HepG2 (cell line): ENCODE results near the gene CREG1. TPM values are rescaled to one million over a fixed set of nuclear protein-coding genes. Genes with fewer than 3 reads are reported as not detected.

ENCODE experiments used
- ATAC-seq: fragments of 200-7000 bp; cut with Tn5 transposase; 3 replicates; pipeline ENCODE4 v1.9.1; 2020; ENCODE audit warnings: mild to moderate bottlenecking, moderate library complexity
- BruUV-seq: library from RNA; stranded (reverse); fragments of 400-500 nt; replicated peaks from 2 replicates; lab custom pipeline; 2021; lab: Mats Ljungman, UMichigan
- CTCF ChIA-PET: fragments of 300-600 bp; formaldehyde crosslinking; extraction: SDS; loops from one replicate; lab custom pipeline; 2021; ENCODE audit warnings: low total read pairs, inconsistent platforms, low intra/inter-chr PET ratio; lab: Yijun Ruan, JAX
- POLR2A ChIA-PET: fragments of 350-600 bp; sonication (Branson Sonifier 250); formaldehyde crosslinking; loops from one replicate; lab custom pipeline; 2020; ENCODE audit warnings: antibody characterized with exemption, inconsistent platforms; lab: Yijun Ruan, JAX
- DNase-seq: peaks from one replicate; pipeline ENCODE4 v3.0.0-alpha.2; 2015; ENCODE audit warnings: low spot score
- FAIRE-seq: peaks from 3 replicates; lab custom pipeline; 2011; peaks lifted over from hg19 to GRCh38; lab: Jason Lieb, UNC
- H2AFZ ChIP-seq: one replicate; pipeline ENCODE4 v1.6.1; 2011; ENCODE audit warnings: low read length, inconsistent platforms
- H3K27ac ChIP-seq: fragments of 300-600 bp; 3 replicates; pipeline ENCODE4 v1.8.0; 2011; ENCODE audit warnings: mixed run types, mild to moderate bottlenecking, mixed read lengths, low read length, inconsistent platforms; ENCODE audit not compliant: insufficient read depth; ENCODE audit errors: extremely low read length
- H3K27me3 ChIP-seq, 2 experiments: fragments of 200-600 bp in 1 of 2; 2 replicates in 1 of 2; 3 replicates in 1 of 2; pipeline versions ENCODE4 v1.6.0 to v1.8.0; 2011; ENCODE audit warnings: low read length in 2 of 2, mild to moderate bottlenecking in 2 of 2, moderate library complexity in 2 of 2, inconsistent platforms in 1 of 2; ENCODE audit not compliant: insufficient read depth in 2 of 2, control insufficient read depth in 1 of 2
- H3K36me3 ChIP-seq, 2 experiments: fragments of 200-600 bp in 1 of 2; replicated peaks in 1 of 2; 2 replicates in 1 of 2; 3 replicates in 1 of 2; pipeline versions ENCODE4 v1.5.1 to v1.8.0; 2011; ENCODE audit warnings: low read length in 2 of 2, inconsistent platforms in 1 of 2; ENCODE audit not compliant: insufficient read depth in 2 of 2, control insufficient read depth in 1 of 2
- H3K4me1 ChIP-seq: 2 replicates; pipeline ENCODE4 v1.5.1; 2012; ENCODE audit warnings: low read length, inconsistent platforms; ENCODE audit not compliant: insufficient read depth
- H3K4me2 ChIP-seq: 2 replicates; pipeline ENCODE4 v1.6.0; 2011; ENCODE audit warnings: low read depth, low read length, inconsistent platforms
- H3K4me3 ChIP-seq, 3 experiments: fragments of 200-600 bp in 1 of 3; sonication (generic), shearing (Covaris generic) in 1 of 3; replicated peaks in 1 of 3; 2 replicates each; pipeline ENCODE4 v1.5.1; 2011 to 2016; ENCODE audit warnings: low read length in 3 of 3, inconsistent platforms in 2 of 3, low read depth in 2 of 3, mild to moderate bottlenecking in 2 of 3, control low read depth in 1 of 3, mixed read lengths in 1 of 3; ENCODE audit not compliant: insufficient read depth in 1 of 3
- H3K79me2 ChIP-seq: one replicate; pipeline ENCODE4 v1.6.1; 2011; ENCODE audit warnings: low read length, inconsistent platforms; ENCODE audit not compliant: insufficient read depth
- H3K9ac ChIP-seq: 2 replicates; pipeline ENCODE4 v1.6.0; 2011; ENCODE audit warnings: mild to moderate bottlenecking, low read depth, low read length, inconsistent platforms; ENCODE audit not compliant: insufficient read depth
- H3K9me3 ChIP-seq: 2 replicates; pipeline ENCODE4 v1.5.1; 2012; ENCODE audit warnings: mild to moderate bottlenecking, low read length
- H4K20me1 ChIP-seq: 2 replicates; pipeline ENCODE4 v1.6.0; 2011; ENCODE audit warnings: inconsistent platforms, mild to moderate bottlenecking, low read length, moderate library complexity; ENCODE audit not compliant: insufficient read depth
- ATM ChIP-seq: fragments of 450-650 bp; IDR thresholded peaks from 2 replicates; pipeline ENCODE4 v1.7.1; 2017; ENCODE audit warnings: mild to moderate bottlenecking, borderline replicate concordance
- KLF11 ChIP-seq: IDR thresholded peaks from 2 replicates; pipeline ENCODE4 v1.6.1; 2016; ENCODE audit warnings: missing compliant biosample characterization
- PAX8 ChIP-seq: sonication (generic); formaldehyde crosslinking; IDR thresholded peaks from 2 replicates; pipeline ENCODE4 v1.8.0; 2022; ENCODE audit warnings: mild to moderate bottlenecking, missing genetic modification reagents, borderline replicate concordance
- ZKSCAN8 ChIP-seq: IDR thresholded peaks from 2 replicates; pipeline ENCODE4 v1.6.1; 2016; ENCODE audit warnings: borderline replicate concordance, missing genetic modification reagents, missing compliant biosample characterization
- ZNF724P ChIP-seq: sonication (generic); formaldehyde crosslinking; IDR thresholded peaks from 2 replicates; pipeline ENCODE4 v1.8.0; 2022; ENCODE audit warnings: missing genetic modification reagents, borderline replicate concordance
- WGBS: methylation state at CpG from one replicate; pipeline ENCODE4 v1.1.6; 2017; ENCODE audit warnings: low lambda C conversion rate; 5-methylcytosine and 5-hydroxymethylcytosine counted together
- in situ Hi-C: cut with HindIII; loops from 2 replicates; pipeline ENCODE4 v1.10.0; 2017; ENCODE audit warnings: low pct_unique_long_range_greater_than_20kb; ENCODE audit not compliant: extremely low pct_ligation_motif_present
- intact Hi-C: fragments of 100-400 bp; cut with micrococcal nuclease; formaldehyde crosslinking; loops from one replicate; pipeline ENCODE4 v1.10.0; 2022; ENCODE audit not compliant: unreplicated experiment
- polyA plus RNA-seq, 8 experiments: library from polyadenylated mRNA; depleted of rRNA in 3 of 8; stranded (reverse) in 7 of 8; unstranded in 1 of 8; fragments of >200 nt; fragmentation: Illumina TruSeq in 4 of 8; extraction: Trizol in 4 of 8; gene quantifications; 2 replicates each; pipeline versions ENCODE4 v1.2.1 to v1.2.3, GENCODE V29; 2011 to 2016; ENCODE audit warnings: low read depth in 4 of 8, missing spikeins in 1 of 8, mixed read lengths in 1 of 8; ENCODE audit not compliant: insufficient read depth in 1 of 8
- total RNA-seq, 5 experiments: library from RNA; depleted of rRNA; stranded (reverse); fragments of >200 nt; fragmentation: Illumina TruSeq; extraction: Trizol; gene quantifications; 2 replicates each; pipeline ENCODE4 v1.2.3, GENCODE V29; 2016; ENCODE audit warnings: low read depth in 1 of 5
- TF ChIP-seq, protein P1 (sequence below): sonication (generic); formaldehyde crosslinking; IDR thresholded peaks from 2 replicates; pipeline ENCODE4 v1.4.0; 2020; ENCODE audit warnings: missing genetic modification reagents
- TF ChIP-seq, protein P2 (sequence below): IDR thresholded peaks from 2 replicates; pipeline ENCODE4 v1.6.1; 2016; ENCODE audit warnings: missing compliant biosample characterization, missing genetic modification reagents, borderline replicate concordance

Gene CREG1
- total and polyA plus RNA-seq, 2 of the 13 experiments (the other 11 are each of a cell fraction or from before 2014, with no cell fraction given): 31.3 to 33.5 TPM

DNA sequence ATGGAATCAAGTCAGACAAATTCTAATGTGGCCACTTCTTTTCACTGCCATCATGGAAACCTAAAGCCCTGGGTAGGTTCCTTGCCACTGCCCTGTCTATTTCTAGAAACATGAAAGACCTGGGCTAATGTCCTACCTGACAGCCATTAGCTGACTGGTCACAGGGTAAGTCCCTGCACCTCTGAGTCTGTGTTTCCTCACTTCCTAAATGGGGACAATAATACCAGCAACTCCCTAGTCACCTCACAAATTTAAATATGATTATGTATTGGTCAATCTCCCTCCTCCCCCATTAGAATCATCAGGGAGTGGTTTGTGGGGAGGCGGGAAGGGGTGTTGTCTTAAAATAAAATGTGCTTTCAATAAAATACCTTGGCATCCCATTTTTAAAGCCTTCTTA lies 2.2 kb downstream of the CREG1 start:
- Histone ChIP-seq H3K4me1 (peaks cover 7% of the 10 kb centered on the region), H4K20me1 (no peaks in the 10 kb centered on the region), H2AFZ (no peak overlapping the region), H3K9ac (no peak overlapping the region), H3K27ac (no peak overlapping the region), H3K9me3 (no peaks in the 10 kb centered on the region), H3K79me2 (no peaks in the 10 kb centered on the region), H3K36me3 (no peaks in the 10 kb centered on the region), H3K4me3 (no peak overlapping the region), H3K4me2 (no peak overlapping the region), H3K27me3 (no peaks in the 10 kb centered on the region)
- ATAC-seq (no peak), FAIRE-seq (no peak), DNase-seq (no peak)
- no TSS peak for BruUV-seq
- in situ Hi-C loops (no loop called here), intact Hi-C loops (no loop called here)
- 100% methylated on average over 1 of the region's 1 CpG for WGBS
- TF ChIP-seq PAX8 (CRISPR knock-in tag): no peak
- TF ChIP-seq ZKSCAN8 (CRISPR knock-in tag): no peak
- TF ChIP-seq ATM: no peak
- TF ChIP-seq ZNF724P: no peak
- TF ChIP-seq KLF11 (CRISPR knock-in tag): no peak
- TF ChIP-seq, protein P1, sequence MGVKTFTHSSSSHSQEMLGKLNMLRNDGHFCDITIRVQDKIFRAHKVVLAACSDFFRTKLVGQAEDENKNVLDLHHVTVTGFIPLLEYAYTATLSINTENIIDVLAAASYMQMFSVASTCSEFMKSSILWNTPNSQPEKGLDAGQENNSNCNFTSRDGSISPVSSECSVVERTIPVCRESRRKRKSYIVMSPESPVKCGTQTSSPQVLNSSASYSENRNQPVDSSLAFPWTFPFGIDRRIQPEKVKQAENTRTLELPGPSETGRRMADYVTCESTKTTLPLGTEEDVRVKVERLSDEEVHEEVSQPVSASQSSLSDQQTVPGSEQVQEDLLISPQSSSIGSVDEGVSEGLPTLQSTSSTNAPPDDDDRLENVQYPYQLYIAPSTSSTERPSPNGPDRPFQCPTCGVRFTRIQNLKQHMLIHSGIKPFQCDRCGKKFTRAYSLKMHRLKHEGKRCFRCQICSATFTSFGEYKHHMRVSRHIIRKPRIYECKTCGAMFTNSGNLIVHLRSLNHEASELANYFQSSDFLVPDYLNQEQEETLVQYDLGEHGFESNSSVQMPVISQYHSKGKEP: no peak
- TF ChIP-seq, protein P2, sequence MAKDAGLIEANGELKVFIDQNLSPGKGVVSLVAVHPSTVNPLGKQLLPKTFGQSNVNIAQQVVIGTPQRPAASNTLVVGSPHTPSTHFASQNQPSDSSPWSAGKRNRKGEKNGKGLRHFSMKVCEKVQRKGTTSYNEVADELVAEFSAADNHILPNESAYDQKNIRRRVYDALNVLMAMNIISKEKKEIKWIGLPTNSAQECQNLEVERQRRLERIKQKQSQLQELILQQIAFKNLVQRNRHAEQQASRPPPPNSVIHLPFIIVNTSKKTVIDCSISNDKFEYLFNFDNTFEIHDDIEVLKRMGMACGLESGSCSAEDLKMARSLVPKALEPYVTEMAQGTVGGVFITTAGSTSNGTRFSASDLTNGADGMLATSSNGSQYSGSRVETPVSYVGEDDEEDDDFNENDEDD (CRISPR knock-in tag): no peak
- CTCF ChIA-PET: no interaction called here
- POLR2A ChIA-PET: interaction anchor here (1.1 kb wide), 1 partner anchor 12 kb away, joined by 3 read pairs; no protein-coding TSS in a partner anchor
